ENCODE data around the gene ALAD. TPM values are rescaled to one million over a fixed set of nuclear protein-coding genes. Genes with fewer than 3 reads are reported as not detected.

ALAD gene
- total and polyA plus RNA-seq, 2 donors (not counting 1 experiment from before 2014, with no cell fraction given), result 13.1 to 42.1 TPM

GRCh38 chr9:113428062-113428615, 27.1 kb upstream of the ALAD start:
- Histone ChIP-seq H3K36me3 (ENCODE audit: control insufficient read depth, insufficient read depth, low read length) (no peaks in the 10 kb centered on the region), H3K79me2 (ENCODE audit: control insufficient read depth, insufficient read depth, low read length) (no peaks in the 10 kb centered on the region), H3K27me3 (ENCODE audit: control insufficient read depth, insufficient read depth, low read length) (peaks cover 7% of the 10 kb centered on the region), H3K4me3 (replicated peaks in 1 of 4; ENCODE audit: control extremely low read depth in 1 of 4, insufficient read depth in 1 of 4, low read depth in 3 of 4, low read length in 4 of 4) (no peak overlapping the region), H3K27ac (ENCODE audit: insufficient read depth, low read length) (no peak overlapping the region), H3K9me3 (ENCODE audit: control insufficient read depth, insufficient read depth, low read depth, low read length) (no peaks in the 10 kb centered on the region), H3K9ac (ENCODE audit: insufficient read depth, low read length) (no peak overlapping the region), H3K4me2 (ENCODE audit: extremely low read depth, insufficient read depth, low read length) (no peak overlapping the region), H4K20me1 (ENCODE audit: control insufficient read depth, extremely low read depth, insufficient read depth, low read length) (no peaks in the 10 kb centered on the region), H2AFZ (ENCODE audit: low read length) (no peak overlapping the region), H3K4me1 (ENCODE audit: control insufficient read depth, extremely low read depth, insufficient read depth, low read length) (no peaks in the 10 kb centered on the region)
- TF ChIP-seq CTCF (conservative IDR thresholded peaks at IDR 0.05 in 1 of 2, IDR thresholded peaks at IDR 0.05 in 1 of 2; ENCODE audit: low read depth in 1 of 2, low read length in 2 of 2), result no peak
- TF ChIP-seq EZH2 (IDR thresholded peaks at IDR 0.05; ENCODE audit: low read length, missing control alignments), result no peak
- peak in 1 of 2 donors; percentile 11 for DNase-seq (ENCODE audit: low read depth in 2 of 2)

- Histone ChIP-seq H3K79me2 (ENCODE audit: control insufficient read depth, insufficient read depth, low read length) (no peaks in the 10 kb centered on the region), H3K27ac (ENCODE audit: insufficient read depth, low read length) (no peak overlapping the region), H3K4me1 (ENCODE audit: control insufficient read depth, extremely low read depth, insufficient read depth, low read length) (no peaks in the 10 kb centered on the region), H3K9me3 (ENCODE audit: control insufficient read depth, insufficient read depth, low read depth, low read length) (no peaks in the 10 kb centered on the region), H4K20me1 (ENCODE audit: control insufficient read depth, extremely low read depth, insufficient read depth, low read length) (no peaks in the 10 kb centered on the region), H2AFZ (ENCODE audit: low read length) (no peak overlapping the region), H3K27me3 (ENCODE audit: control insufficient read depth, insufficient read depth, low read length) (peaks cover 7% of the 10 kb centered on the region), H3K4me2 (ENCODE audit: extremely low read depth, insufficient read depth, low read length) (no peak overlapping the region), H3K36me3 (ENCODE audit: control insufficient read depth, insufficient read depth, low read length) (no peaks in the 10 kb centered on the region), H3K9ac (ENCODE audit: insufficient read depth, low read length) (no peak overlapping the region), H3K4me3 (replicated peaks in 1 of 4; ENCODE audit: control extremely low read depth in 1 of 4, insufficient read depth in 1 of 4, low read depth in 3 of 4, low read length in 4 of 4) (no peak overlapping the region)
- peak in 1 of 2 donors; percentile 62 for DNase-seq (ENCODE audit: low read depth in 2 of 2)
- TF ChIP-seq CTCF (conservative IDR thresholded peaks at IDR 0.05 in 1 of 2, IDR thresholded peaks at IDR 0.05 in 1 of 2; ENCODE audit: low read depth in 1 of 2, low read length in 2 of 2) (no peak), EZH2 (IDR thresholded peaks at IDR 0.05; ENCODE audit: low read length, missing control alignments) (no peak)
These were observed 26.5 kb upstream of the ALAD start for GRCh38 chr9:113427629-113428028.

- H4K20me1 ChIP-seq (ENCODE audit: control insufficient read depth, extremely low read depth, insufficient read depth, low read length), result no peaks in the 10 kb centered on the region
- TF ChIP-seq EZH2 (IDR thresholded peaks at IDR 0.05; ENCODE audit: low read length, missing control alignments) (no peak), CTCF (conservative IDR thresholded peaks at IDR 0.05 in 1 of 2, IDR thresholded peaks at IDR 0.05 in 1 of 2; ENCODE audit: low read depth in 1 of 2, low read length in 2 of 2) (no peak)
- H3K27me3 ChIP-seq (ENCODE audit: control insufficient read depth, insufficient read depth, low read length), result peaks cover 7% of the 10 kb centered on the region
These were observed 25.6 kb upstream of the ALAD start for GRCh38 chr9:113426701-113427100.

More at GRCh38 chr9:113426701-113427100, 25.6 kb upstream of the ALAD start:
- no peak overlapping the region for H3K27ac ChIP-seq (ENCODE audit: insufficient read depth, low read length)
- no peak for DNase-seq (ENCODE audit: low read depth in 2 of 2)
- no peaks in the 10 kb centered on the region for H3K9me3 ChIP-seq (ENCODE audit: control insufficient read depth, insufficient read depth, low read depth, low read length)
- H3K79me2 ChIP-seq (ENCODE audit: control insufficient read depth, insufficient read depth, low read length), result no peaks in the 10 kb centered on the region
- no peaks in the 10 kb centered on the region for H3K4me1 ChIP-seq (ENCODE audit: control insufficient read depth, extremely low read depth, insufficient read depth, low read length)
- no peaks in the 10 kb centered on the region for H3K36me3 ChIP-seq (ENCODE audit: control insufficient read depth, insufficient read depth, low read length)
- no peak overlapping the region for H3K4me2 ChIP-seq (ENCODE audit: extremely low read depth, insufficient read depth, low read length)
- H2AFZ ChIP-seq (ENCODE audit: low read length), result no peak overlapping the region
- H3K9ac ChIP-seq (ENCODE audit: insufficient read depth, low read length), result no peak overlapping the region
- H3K4me3 ChIP-seq (replicated peaks in 1 of 4; ENCODE audit: control extremely low read depth in 1 of 4, insufficient read depth in 1 of 4, low read depth in 3 of 4, low read length in 4 of 4), result no peak overlapping the region

Measured in fibroblast of lung (primary cell).